ENCODE measurements around the gene ELOB.
"Not testable (repeated sequence)": the region's sequence is repeated elsewhere in the genome, so short reads cannot be mapped to it uniquely, and the experiment has no call there.

ELOB gene

DNA sequence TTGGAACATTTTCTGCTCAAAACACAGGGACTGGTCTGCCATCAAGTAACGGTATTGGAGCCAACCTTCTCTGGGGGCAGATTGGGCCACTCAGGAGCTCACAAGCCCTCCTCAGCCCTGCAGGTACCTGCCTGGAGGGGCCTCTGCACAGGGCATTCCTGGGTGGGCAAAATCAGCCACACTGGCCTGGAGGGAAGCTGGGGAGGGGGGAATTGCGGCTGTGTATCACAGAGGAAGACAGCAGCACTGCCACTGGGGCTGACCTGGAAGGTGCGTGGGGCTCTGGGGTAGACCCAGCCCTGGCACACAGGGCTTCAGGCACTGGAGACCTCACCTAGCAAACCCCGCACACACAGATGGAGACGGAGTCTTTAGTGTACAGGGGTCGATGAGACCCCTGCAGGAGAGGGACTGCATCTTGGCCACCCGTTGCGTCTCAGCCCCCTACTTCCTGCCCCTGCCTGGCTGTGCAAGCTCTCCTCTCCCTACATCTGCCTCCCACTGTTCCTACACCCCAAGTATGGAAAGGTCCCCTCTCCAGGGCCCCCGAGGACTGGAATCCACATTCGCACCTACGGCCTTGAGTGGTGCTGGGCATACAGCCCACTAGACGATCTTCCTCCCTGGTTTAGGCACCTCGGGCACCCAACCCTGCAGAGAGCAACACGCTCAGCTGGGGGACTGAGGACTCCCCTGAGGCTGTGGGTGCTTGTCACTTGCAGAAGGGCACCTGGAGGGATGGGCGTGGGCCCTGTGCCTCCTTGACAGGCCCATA, 31.8 kb downstream of the ELOB start:
- DNase-seq: no peak

GRCh38 chr16:2744711-2745110, 32.4 kb downstream of the ELOB start:
- DNase-seq: no peak

DNA sequence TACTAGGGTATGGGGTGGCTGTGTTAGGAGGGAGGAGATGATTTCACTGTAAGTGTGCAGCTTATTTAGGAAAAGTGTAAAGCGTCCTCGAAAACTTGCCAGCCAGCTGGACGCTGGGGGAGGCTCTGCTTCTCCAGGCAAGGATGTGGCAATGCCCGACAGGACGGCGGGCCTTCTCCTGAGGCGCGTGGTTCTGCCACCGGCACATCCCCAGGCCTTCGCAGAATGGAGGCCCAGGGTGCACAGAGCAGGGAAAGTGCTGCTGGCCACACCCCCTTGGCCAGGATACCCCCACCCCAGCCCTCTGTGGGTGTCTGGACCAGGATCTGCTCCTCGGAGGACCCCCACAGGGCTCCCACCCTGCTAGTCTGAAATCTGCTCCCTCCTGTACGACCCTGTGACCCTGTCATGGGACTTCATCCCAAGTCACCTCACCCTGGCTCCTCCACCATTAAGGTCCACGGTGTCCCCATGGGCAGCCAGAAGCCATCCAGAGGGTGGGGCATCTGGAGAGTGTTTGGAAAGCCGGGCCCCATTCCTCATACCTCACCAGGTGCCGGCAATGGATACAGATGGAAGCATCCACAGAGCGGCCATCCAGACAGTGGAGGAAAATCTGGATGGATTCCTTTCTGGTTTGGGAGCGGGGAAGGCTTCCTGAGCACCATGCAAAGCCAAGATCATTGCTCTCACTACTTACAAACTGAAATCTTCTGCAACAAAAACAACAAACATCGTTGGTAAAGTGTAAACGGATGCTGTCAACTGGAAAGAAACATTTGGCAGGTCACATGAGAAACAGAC, 33.9 kb downstream of the ELOB start:
- DNase-seq: no peak

DNA sequence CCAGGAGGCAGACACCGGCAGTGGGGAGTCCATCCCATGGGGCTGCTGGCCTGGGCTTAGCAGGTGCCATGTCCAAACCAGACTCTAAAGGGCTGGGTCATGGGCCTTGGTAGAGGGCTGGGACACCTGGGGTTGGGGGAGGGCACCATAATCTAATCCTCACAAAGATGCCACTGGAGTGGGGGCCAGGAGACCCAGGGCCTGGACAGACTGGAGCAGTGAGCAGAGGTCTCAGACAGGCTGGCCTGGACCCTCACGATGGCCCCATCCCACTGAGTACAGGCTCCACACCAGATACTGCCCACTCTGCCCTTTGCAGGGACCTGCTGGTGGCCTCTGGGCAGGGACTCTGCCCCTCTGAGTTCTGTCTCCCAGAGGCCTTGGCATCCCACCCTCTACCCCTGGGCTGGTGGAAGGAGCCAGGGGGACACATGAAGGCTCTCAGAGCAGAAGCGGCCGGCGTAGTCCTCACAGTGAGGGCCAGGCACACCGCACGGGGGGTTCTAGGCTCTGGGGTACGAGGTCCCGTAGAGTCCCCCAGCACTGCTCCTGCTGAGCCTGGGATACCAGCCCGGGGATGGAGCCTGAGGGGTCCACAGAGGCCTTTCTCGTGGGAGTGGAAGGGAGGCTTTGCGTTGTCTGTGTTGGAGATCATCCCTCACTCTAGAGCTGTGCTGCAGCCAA, 34.6 kb downstream of the ELOB start:
- no peak for DNase-seq

DNA sequence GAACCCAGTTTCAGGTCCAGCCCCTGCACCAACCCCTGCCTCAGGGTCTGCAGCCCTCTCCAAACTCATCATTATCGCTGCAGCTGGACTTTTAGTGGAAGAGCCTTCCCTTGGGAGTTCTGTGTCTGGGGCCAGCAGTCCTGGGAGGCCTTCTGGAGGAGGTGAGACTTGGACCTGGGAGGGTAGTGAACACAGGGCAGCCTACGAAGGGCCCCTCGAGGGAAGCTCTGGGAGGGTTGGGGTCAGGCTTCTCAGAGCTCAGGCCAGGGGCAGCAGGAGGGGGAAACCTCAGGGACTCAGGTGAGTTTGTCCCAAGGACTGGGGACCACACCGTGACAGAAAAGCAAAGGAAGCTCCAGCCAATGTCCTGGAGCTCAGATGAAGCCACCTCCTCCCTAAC, 35.9 kb downstream of the ELOB start:
- no peak for DNase-seq

DNA sequence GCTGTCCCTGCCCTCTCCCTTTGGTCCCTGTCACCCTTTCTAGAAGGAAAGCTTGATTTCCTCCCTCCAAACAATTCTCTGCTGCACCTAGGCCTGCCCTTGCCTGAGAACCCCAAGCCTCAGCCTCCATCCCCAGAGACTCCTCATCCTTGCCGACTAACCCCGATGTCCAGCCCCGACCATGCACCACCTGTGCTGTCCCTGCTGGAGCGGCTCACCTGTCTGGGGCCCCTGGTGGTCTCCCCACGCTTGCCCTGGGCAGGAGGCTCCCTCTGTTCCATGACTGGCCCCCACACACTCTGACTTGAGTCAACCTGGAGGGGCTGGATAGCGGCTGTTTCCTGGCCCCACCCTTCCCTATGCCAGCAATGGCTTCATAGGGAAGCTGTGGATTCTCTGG, 36.6 kb downstream of the ELOB start:
- DNase-seq: no peak

- no peak for DNase-seq
These were observed 37.3 kb downstream of the ELOB start for GRCh38 chr16:2739625-2740430.

DNA sequence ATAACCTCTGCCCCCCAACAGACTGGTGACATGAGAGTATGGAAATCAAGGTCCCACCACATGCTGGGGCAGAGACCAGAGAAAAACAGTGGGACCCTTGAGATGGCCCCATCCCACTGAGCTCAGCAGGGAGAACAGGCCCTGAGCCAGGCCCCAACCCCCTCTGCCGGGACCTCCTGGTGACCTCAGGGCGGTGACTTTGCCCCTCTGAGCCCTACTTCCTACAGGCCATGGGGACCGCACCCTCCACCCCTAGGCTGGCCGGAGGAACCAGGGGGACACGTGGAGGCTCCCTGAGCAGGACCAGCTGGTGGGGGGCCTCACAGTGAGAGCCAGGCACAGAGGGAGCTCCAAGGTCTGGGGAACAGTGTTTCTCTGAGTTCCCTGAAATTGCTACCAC, 38.5 kb downstream of the ELOB start:
- no peak for DNase-seq

- no peak for DNase-seq
These were observed 39.1 kb downstream of the ELOB start for GRCh38 chr16:2737895-2738418.

GRCh38 chr16:2737238-2737605, 39.9 kb downstream of the ELOB start:
- no peak for DNase-seq

DNA sequence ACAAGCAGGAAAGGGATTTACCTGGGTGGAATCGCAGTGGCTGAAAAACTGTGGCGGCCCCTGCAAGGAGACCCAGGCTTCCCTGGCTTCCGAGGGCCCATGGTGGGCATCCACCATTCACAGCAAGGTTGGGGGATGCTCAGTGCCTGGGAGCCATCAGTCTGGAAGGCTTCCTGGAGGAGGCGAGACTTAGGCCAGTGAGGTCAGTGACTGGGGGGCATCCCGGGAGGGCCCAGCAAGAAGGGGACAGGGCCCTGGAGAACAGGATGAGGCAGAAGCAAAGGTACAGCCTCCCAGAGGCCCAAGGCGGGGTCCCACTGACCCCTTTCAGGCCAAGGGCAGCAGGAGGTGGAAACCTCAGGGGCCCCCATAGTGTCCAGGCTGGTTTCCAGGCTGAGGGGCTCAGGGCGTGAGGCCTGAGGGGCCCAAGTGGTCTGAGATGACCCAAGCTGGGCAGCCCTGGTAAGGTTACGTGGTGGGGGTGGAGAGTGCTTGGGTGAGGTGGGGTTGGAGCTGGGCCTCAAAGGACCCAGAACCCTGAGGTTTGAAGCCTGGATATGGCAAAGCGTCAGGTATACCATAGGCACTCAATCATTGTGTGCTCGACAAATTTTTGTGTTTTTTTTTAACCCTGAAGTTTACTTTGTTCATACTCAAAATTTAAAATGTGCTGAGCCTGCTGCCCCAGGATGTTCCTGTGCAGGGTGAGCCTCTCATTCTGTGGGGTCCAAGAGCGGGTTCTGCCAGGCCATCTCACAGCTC, 40.4 kb downstream of the ELOB start:
- no peak for DNase-seq

DNA sequence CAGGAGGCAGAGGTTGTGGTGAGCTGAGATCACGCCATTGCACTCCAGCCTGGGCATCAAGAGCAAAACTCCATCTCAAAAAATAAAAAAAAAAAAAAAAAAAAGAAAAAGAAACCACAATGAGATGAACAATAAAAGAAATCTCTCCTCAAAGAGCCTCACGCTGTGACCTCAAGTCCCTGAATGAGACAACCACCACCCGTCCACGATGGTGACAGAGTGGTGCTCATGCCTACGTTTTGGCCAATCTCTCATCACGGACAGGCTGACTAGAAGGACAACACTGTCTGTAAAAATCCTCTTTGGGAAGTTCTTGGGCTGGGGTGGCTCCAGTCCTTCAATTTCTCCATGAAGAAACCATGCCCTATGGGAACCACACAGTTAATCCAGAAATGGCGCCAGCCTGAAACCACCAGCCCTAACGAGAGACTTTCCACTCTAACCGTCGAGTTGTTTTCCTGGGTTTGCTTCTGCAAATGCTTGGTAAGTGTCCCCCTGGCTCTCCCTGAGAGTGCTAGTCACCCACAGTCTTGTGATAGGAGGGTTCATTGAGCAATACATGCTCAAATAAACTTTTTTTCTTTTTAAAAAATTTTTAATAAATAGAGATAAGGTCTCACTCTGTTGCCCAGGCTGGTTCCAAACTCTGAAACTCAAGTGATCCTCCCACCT, 42.1 kb downstream of the ELOB start:
- peak; percentile 44 for DNase-seq

DNA sequence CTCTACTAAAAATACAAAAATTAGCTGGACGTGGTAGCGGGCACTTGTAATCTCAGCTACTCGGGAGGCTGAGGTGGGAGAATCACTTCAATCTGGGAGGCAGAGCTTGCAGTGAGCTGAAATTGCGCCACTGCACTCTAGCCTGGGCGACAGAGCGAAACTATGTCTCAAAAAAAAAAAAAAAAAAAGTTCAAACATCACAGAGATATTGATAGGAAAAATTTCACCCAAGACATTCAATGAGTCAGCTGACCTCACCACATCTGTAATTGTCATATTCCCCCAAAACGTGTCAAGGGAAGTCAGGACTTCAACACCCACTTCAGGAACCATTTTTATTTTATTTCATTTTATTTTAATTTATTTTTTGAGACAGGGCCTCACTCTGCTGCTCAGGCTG, 49.0 kb downstream of the ELOB start:
- no peak for DNase-seq

- no peak for DNase-seq
These were observed 50.2 kb downstream of the ELOB start for GRCh38 chr16:2726923-2727322.

DNA sequence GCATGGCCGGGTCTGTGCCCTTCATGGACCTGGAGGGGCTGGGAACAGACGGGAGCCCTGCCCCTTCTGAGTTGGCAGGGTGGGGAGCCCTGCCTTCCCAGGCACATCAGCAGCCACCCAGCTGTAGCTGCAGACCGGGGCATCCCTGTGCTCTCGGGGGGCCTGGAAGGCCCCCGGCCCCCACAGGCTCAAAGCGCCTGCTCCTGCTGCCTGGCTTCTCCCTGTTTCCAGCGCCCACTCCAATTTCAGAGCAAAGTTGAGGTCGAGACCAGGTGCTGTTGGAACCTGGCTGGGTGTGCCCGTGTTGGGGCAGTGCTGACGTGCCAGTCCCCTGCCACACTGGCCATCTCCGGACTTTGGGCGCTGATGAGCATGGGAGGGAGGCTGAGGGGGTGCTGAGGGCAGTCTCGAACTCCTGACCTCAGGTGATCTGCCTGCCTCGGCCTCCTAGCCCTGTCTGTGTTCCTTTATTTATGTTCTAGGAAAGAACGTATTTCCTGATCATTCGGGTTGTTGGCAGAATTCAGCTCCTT, 52.2 kb downstream of the ELOB start:
- no peak for DNase-seq

DNA sequence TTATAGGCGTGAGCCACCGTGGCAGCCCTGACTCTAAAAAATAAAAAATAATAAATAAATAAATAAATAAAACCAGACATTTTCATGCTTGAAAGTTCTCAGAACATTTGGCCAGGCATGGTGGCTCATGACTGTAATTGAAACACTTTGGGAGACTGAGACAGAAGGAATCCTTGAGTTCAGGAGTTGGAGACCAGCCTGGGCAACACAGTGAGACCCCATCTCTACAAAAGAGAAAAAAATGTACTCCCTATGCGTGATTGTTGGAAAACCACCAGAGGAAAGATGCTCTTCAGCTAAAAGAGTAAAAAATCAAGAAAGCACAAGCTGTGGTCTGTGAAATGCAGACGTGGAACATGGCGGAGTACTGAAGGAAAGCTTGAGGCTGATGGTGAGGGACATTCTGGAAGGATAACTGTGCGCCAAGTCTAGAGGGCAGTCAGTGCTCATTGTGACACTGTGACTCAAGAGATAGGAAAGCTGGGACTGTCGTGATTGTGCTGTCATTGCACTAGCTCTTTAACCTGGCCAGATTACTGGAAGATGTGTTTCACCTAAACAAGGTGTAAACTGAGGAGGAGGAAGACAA, 52.9 kb downstream of the ELOB start:
- DNase-seq: no peak

GRCh38 chr16:2721634-2722173, 55.4 kb downstream of the ELOB start:
- DNase-seq: not testable (repeated sequence)

All from suppressor macrophage treated with lipopolysaccharide for 4 hours (primary cell).